Measurements from ENCODE around the gene SLC4A8.

DNA sequence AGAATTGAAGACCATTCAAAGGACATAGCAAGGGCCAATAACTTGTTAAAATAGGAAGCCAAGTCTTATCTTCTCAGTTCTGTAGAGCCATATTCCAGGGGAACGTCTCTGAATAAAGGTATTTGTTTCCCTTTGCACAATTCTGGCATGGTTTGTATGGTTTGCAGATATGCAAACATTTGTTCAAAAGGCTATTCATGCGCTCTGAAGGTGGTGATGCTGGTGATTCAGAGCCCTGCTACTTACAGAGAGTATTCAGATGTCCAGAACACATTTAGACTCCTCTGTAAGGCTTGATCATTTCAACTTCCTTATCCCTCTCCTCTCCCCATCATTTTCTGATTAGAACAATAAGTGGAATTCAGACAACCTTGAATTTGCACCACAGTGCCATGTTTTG lies 35.9 kb downstream of the SLC4A8 start:
- TF ChIP-seq EZH2 (IDR thresholded peaks at IDR 0.05; ENCODE audit: borderline replicate concordance, low read depth, low read length, severe bottlenecking), result no peak
- TF ChIP-seq, protein P1, sequence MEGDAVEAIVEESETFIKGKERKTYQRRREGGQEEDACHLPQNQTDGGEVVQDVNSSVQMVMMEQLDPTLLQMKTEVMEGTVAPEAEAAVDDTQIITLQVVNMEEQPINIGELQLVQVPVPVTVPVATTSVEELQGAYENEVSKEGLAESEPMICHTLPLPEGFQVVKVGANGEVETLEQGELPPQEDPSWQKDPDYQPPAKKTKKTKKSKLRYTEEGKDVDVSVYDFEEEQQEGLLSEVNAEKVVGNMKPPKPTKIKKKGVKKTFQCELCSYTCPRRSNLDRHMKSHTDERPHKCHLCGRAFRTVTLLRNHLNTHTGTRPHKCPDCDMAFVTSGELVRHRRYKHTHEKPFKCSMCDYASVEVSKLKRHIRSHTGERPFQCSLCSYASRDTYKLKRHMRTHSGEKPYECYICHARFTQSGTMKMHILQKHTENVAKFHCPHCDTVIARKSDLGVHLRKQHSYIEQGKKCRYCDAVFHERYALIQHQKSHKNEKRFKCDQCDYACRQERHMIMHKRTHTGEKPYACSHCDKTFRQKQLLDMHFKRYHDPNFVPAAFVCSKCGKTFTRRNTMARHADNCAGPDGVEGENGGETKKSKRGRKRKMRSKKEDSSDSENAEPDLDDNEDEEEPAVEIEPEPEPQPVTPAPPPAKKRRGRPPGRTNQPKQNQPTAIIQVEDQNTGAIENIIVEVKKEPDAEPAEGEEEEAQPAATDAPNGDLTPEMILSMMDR (IDR thresholded peaks at IDR 0.05; ENCODE audit: borderline replicate concordance, extremely low read depth, low read length, poor library complexity, severe bottlenecking), result no peak

All from DND-41 (cell line).